OCI-LY7 (cell line): ENCODE results near the gene LPCAT1.

Experiments
- CTCF ChIP-seq: fragments of 200-600 bp; sonication (generic); conservative IDR thresholded peaks from 2 replicates; pipeline ENCODE4 v1.5.1; 2014; ENCODE audit warnings: mild to moderate bottlenecking, antibody characterized with exemption, low read length, moderate library complexity, mixed read lengths
- EZH2phosphoT487 ChIP-seq: fragments of 200-600 bp; sonication (generic); IDR thresholded peaks from 2 replicates; pipeline ENCODE4 v1.6.1; 2018; ENCODE audit warnings: low read depth, borderline replicate concordance, mild to moderate bottlenecking, mixed run types, antibody characterized with exemption, low read length, moderate library complexity, mixed read lengths

- TF ChIP-seq CTCF (no peak), EZH2phosphoT487 (no peak)
These were observed 37.5 kb downstream of the LPCAT1 start for GRCh38 chr5:1486271-1486670.
